ENCODE measurements around the gene METTL14.

METTL14 gene

GRCh38 chr4:118736900-118737299 lies 51.7 kb downstream of the METTL14 start:
- DNase-seq = no peak

- no peak for DNase-seq
These were observed 52.9 kb downstream of the METTL14 start for GRCh38 chr4:118738090-118738489.

- DNase-seq = no peak
These were observed 54.0 kb downstream of the METTL14 start for GRCh38 chr4:118739022-118739713.

- no peak for DNase-seq
These were observed 55.7 kb downstream of the METTL14 start for GRCh38 chr4:118740869-118741268.

GRCh38 chr4:118741301-118741855 lies 56.2 kb downstream of the METTL14 start:
- DNase-seq = no peak

- no peak for DNase-seq
These were observed 56.9 kb downstream of the METTL14 start for GRCh38 chr4:118742050-118742449.

GRCh38 chr4:118743867-118744266 lies 58.7 kb downstream of the METTL14 start:
- DNase-seq = no peak

GRCh38 chr4:118745357-118745756 lies 60.2 kb downstream of the METTL14 start:
- no peak for DNase-seq

- DNase-seq = no peak
These were observed 61.2 kb downstream of the METTL14 start for GRCh38 chr4:118746251-118746919.

- no peak for DNase-seq
These were observed 64.3 kb downstream of the METTL14 start for GRCh38 chr4:118749347-118749988.

- no peak for DNase-seq
These were observed 66.6 kb downstream of the METTL14 start for GRCh38 chr4:118751629-118752323.

GRCh38 chr4:118752551-118752950 lies 67.4 kb downstream of the METTL14 start:
- DNase-seq = no peak

GRCh38 chr4:118753096-118753495 lies 67.9 kb downstream of the METTL14 start:
- DNase-seq = no peak

GRCh38 chr4:118753685-118754084 lies 68.5 kb downstream of the METTL14 start:
- DNase-seq = no peak

GRCh38 chr4:118754890-118755289 lies 69.7 kb downstream of the METTL14 start:
- no peak for DNase-seq

- no peak for DNase-seq
These were observed 70.4 kb downstream of the METTL14 start for GRCh38 chr4:118755438-118756226.

GRCh38 chr4:118756429-118756828 lies 71.2 kb downstream of the METTL14 start:
- DNase-seq = no peak

- DNase-seq = no peak
These were observed 71.8 kb downstream of the METTL14 start for GRCh38 chr4:118756958-118757357.

- DNase-seq = no peak
These were observed 72.6 kb downstream of the METTL14 start for GRCh38 chr4:118757761-118758251.

GRCh38 chr4:118758293-118758692 lies 73.1 kb downstream of the METTL14 start:
- no peak for DNase-seq

GRCh38 chr4:118759481-118759880 lies 74.3 kb downstream of the METTL14 start:
- no peak for DNase-seq

GRCh38 chr4:118760092-118760491 lies 74.9 kb downstream of the METTL14 start:
- no peak for DNase-seq

All from activated T-cell treated with anti-CD3 and anti-CD28 coated beads, Interleukin-2, amount 50 U/mL, for 48 hours (primary cell).